HS-27A (cell line): ENCODE measurements around the gene LDAF1.

Experiments
- DNase-seq: peaks from one replicate; pipeline ENCODE4 v3.0.0-alpha.2; 2012; ENCODE audit warnings: low read depth, missing footprints

Gene LDAF1

GRCh38 chr16:21197112-21197511 is 38.6 kb downstream of the LDAF1 start:
- DNase-seq, result no peak

GRCh38 chr16:21197621-21198020 is 39.1 kb downstream of the LDAF1 start:
- DNase-seq, result no peak

DNA sequence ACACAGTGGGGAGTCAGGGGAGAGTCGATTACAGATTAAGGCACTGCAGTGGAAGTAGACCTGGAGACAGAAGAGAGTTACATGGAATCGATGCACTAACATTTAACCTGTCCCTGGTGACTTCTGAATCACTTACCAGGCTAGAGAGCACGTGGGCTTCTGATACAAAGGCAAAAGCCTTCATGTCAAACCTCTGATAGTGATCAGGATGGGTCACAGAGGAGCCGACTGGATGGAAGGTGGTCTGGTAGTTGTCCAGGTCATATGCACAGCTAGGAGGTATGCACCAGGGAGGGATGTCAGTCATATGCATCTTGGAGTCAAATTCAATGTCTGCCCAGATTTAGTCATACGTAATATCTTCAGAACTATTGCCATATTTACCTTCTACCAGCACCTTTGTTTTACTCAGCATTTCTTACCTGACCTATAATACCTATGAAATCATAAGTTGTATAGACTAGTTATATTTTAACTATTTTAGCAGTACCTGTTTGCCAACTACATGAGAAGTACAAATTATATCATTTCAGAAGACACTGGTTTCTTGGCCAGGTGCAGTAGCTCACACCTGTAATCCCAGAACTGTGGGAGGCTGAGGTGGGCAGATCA is 41.2 kb downstream of the LDAF1 start:
- no peak for DNase-seq

DNA sequence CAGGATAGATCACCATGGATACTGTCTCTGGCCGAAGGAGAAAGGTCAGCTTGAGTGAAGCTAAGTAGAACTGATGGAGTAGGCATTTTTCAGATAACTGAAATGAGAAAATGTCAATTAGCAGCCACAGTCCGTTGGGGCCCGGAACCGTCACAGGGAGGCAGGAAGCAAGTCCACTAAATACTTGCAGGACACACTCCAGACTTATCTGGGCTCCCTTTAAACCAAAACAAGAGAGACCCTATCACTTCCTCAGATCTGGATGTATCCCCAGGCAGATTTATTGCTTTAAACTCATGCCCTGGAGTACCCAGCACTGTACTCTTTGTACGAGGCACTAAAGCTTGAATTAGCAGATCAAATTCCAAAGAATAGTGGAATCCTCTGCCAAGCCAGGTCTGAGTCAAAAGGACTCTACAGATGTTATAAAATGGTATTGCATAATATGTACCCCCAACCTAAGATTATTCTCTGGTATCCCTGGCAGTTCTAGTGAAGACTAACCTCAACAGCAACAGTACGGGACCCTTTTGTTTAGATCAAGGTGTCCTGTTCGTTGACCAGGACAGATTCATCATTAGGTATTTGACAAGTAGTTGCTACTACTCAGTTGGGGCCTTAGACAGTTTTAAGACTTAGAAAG is 44.8 kb downstream of the LDAF1 start:
- no peak for DNase-seq

GRCh38 chr16:21205303-21205702 is 46.8 kb downstream of the LDAF1 start:
- no peak for DNase-seq

DNA sequence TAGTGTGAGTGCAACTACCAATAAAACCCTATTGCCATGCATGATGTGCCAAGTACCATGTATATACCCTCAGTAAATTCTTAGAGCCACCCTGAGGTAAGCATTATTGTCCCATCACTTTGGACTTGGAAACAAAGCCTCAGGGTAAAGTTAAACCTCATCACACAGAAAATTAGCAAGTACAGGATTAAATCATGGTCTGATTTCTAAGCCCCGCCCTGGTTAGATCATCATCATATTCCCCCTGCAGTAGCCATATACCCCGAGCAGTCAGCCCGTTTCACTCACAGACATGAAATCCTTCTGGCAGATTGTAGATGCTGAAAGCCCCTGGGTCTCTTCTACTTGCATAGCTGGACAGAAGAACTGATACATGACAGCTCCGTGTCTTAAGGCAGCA is 48.1 kb downstream of the LDAF1 start:
- no peak for DNase-seq

DNA sequence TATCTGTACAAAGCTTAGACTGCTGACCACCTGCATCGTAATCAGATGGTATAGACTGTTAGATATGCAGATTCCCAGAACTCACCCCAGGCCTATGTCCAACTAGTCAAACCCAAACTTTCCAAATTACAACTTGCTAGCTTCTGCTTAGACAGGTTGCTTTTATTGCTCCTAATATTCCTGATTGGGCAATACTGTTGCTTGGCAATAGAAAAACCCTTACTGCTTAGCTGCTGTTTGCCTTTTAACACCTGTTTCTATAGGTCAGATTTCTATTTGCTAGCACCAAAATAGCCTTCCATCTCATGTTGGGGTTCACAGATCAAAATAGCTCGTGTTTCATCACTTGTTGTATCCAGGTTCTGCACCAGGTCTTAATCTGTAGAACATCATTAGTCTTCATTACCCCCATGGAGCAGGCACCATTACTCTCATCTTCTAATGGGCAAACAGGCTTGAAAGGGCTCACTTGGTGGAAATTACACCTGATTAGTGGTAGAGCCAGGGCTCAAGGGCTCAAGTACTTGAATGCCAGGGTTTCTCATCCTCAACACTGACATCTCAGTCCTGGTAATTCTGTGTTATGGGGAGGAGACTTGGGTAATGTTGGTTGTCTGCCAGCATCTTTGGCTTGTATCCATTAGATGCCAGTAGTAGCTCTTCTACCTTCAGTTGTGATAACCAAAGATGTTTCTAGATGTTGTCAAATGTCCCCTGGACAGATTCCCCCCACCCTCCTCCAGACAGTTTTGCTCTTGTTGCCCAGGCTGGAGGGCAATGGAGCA is 50.2 kb downstream of the LDAF1 start:
- no peak for DNase-seq

DNA sequence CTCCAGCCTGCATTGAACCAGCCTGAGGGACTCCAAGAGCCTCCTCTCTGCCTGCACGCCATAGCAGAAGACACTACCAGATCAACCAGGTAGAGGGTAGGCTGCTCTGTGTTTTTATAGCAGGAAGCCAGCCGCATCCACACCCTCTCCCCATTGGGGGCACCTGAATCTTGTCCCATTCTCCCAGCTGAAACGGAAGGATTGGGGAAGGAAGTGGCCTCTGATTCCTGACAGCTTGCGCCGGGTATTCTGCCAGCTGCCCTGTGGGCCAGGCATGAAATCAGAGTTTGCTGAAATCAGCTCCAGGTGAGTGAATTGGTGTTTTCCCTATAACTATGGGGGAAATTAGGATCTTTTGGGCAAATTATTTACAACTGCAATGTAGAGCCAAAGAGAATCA is 53.0 kb downstream of the LDAF1 start, which contains the start of gene ZP2:
TSS of gene ZP2 (minus strand) at position 89 of the 400 bp plus-strand sequence. CDS start at position 62, 27 bp downstream.
- DNase-seq, result no peak

DNA sequence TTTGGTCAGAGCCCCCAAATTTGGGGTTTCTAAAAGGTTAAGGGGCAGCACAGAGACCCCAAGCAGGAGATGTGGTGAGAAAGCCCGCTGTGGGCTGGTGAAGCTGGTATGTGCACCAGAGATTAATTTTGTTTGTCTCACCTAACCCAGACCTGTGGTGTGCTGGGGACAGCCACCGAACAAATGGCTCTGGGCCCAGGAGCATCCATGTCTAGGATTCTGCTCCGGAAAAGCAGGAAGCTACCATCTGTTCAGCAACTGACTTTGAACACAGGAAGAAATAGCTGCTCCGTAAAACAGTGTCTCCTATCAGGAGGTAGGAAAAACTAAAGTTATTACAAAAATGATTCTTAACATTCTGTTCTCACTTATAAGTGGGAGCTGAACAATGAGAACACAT is 55.6 kb downstream of the LDAF1 start:
- DNase-seq, result no peak

GRCh38 chr16:21217121-21217520 is 58.6 kb downstream of the LDAF1 start:
- no peak for DNase-seq

DNA sequence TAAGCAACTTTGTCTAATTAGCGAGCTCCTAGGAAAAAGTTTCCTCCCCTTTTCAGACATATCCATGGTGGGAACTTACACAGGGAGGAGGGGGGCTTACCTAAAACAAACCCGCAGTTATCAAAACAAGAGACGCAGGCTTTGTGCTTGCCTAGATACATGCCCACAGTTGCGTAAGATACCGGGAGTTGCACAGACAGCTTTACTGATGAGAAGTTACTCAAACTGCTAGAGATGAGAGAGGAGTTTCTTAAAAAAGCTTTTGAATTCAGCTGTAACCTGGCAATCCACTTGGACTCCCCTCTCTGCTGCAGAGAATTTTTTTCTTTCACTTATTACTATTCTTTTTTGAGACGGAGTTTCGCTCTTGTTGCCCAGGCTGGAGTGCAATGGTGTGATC is 59.7 kb downstream of the LDAF1 start:
- no peak for DNase-seq

DNA sequence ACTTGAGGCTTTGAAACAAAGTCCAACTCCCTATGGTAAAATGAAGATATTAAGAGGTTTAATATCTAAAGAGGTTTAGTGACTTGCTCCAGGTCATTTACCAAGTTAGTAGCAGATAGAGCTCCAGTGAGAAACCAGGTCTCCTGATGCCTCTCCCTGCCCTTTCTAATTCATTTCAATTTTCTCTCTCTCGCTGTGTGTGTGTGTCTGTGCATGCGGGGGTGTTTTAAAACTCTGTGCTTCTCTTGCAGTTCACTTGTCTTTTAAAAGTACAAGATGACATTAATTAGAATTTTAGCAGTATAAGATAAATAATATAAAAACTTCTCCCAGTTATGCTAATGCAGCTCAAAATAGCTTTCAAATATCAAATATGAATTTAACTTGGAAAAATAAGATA is 61.1 kb downstream of the LDAF1 start:
- DNase-seq, result no peak

DNA sequence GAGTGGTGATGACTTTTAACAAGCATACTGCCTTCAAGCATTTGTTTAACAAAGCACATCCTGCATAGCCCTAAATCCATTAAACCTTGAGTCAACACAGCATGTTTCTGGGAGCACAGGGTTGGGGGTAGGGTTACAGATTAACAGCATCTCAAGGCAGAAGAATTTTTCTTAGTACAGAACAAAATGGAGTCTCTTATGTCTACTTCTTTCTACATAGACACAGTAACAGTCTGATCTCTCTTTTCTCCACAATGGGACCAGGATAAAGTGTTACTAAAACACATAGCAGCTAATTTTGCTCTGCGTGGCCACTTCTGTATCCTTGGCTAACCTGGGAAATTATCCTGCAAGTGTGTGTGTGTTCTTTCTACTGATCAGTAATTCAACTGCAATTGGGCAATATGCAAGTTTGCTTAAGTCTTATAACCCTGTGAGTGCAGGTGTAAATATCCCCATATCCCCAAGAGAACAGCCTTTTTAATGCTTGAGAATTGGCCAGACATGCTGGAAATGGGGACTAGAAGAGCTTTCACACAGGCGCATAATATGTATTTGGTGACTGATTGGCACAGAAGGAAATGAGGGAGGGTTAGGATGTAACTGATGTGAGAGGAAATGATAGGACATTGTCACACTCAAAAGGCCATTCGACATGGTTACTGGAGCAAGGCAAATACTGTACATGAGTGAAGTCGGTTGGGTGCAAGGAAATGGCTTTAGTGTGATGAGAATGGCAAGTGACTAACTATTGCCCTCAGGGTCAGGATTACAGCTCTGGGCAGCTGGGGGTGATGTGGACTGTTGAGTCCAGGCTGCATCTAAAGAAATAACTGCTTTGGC is 64.2 kb downstream of the LDAF1 start:
- no peak for DNase-seq

- DNase-seq, result no peak
These were observed 65.3 kb downstream of the LDAF1 start for GRCh38 chr16:21223787-21224186.

GRCh38 chr16:21224800-21225199 is 66.3 kb downstream of the LDAF1 start:
- DNase-seq, result no peak

DNA sequence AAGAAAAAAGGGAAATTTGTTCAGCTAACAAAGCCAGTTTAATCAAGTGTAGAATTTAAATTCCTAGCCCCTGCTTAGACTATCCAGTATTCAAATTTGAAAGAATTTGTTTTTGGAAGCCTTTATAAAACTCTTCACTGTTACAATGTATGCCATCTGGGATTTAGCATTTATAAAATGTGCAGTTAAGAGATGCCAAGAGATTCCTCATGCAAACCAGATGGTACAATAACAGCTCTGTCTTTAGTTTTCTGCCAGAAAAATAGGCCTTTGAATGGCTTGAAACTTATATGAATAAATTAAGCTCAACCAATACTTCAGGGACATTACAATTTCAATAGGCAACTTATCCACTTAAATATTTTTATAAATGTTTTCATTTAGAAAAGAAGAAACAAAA is 68.3 kb downstream of the LDAF1 start:
- no peak for DNase-seq

DNA sequence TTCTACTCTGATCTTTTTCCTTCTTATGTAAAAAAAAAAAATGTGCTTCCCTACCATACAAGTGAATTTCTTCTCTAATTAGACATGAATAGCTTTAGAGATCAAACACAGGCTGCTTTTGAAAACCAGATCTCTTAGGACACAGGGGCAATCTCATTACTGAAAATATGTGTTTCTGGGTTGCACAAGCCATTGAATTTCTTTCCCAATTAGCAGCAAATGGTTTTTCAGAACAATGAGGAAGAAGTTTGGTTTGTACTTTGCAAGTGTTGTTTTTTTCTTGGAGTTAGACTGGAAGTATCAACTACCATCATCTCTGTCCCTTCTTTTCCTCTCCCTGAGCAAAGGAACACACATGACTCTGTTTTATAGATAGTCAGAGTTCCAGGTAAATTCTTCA is 69.4 kb downstream of the LDAF1 start:
- DNase-seq, result no peak

DNA sequence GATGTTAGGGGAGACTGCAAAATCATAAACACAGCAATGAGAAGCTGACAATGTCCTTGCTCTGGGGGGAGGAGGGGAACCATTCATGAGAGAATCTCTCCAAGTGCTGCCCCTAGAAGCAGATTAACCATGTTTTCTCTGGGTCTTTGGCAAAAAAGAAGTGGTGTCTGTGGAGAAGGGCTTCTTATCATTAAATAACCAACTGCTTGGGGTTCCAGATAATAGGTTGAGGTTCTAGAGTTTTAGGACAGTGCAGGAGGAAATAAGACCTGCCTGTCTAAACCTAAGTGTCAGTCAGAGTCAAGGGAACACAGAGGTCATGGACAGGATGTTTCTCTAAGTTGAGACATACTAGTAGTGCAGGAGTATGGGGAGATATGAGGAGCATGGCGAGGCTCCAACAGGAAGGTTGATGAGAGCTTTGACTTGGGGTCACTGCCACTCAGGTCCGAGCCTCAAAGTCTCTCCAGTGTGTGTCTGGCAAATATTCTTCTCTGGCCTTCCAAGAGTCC is 69.9 kb downstream of the LDAF1 start:
- no peak for DNase-seq
